Kidney (tissue), 14 donors: ENCODE data around the gene MICAL2. TPM values are rescaled to one million over a fixed set of nuclear protein-coding genes. Genes with fewer than 3 reads are reported as not detected.

ENCODE experiments used
- DNase-seq, 5 donors: peaks; one replicate each; pipeline ENCODE4 v3.0.0-alpha.2; 2013 to 2020
- FAIRE-seq: peaks from 2 replicates; lab custom pipeline; 2012; peaks lifted over from hg19 to GRCh38; lab: Jason Lieb, UNC
- H3K27ac ChIP-seq, 2 donors: one replicate each; pipeline ENCODE4 v1.7.0; 2013; ENCODE audit warnings: low read depth in 2 of 2, low read length in 2 of 2, inconsistent platforms in 1 of 2
- H3K27me3 ChIP-seq: one replicate; pipeline ENCODE4 v1.7.1; 2013; ENCODE audit warnings: low read length, inconsistent platforms; ENCODE audit not compliant: control insufficient read depth, insufficient read depth
- H3K36me3 ChIP-seq, 3 donors: one replicate each; pipeline versions ENCODE4 v1.7.0 to v1.7.1; 2013; ENCODE audit warnings: low read length in 3 of 3, control low read depth in 1 of 3, inconsistent platforms in 1 of 3; ENCODE audit not compliant: insufficient read depth in 3 of 3, control insufficient read depth in 2 of 3
- H3K4me1 ChIP-seq, 3 donors: one replicate each; pipeline versions ENCODE4 v1.7.0 to v1.7.1; 2013; ENCODE audit warnings: low read length in 3 of 3, inconsistent platforms in 1 of 3, low read depth in 1 of 3; ENCODE audit not compliant: control insufficient read depth in 2 of 3, insufficient read depth in 2 of 3
- H3K4me3 ChIP-seq, 3 donors: one replicate each; pipeline versions ENCODE4 v1.7.0 to v1.8.1; 2013; ENCODE audit warnings: low read length in 3 of 3, control low read depth in 1 of 3, inconsistent platforms in 1 of 3
- H3K9ac ChIP-seq, 3 donors: one replicate each; pipeline versions ENCODE4 v1.7.0 to v1.7.1; 2013; ENCODE audit warnings: low read length in 3 of 3, control low read depth in 1 of 3, inconsistent platforms in 1 of 3
- H3K9me3 ChIP-seq, 3 donors: one replicate each; pipeline versions ENCODE4 v1.7.0 to v1.7.1; 2013; ENCODE audit warnings: low read length in 3 of 3, control low read depth in 1 of 3, inconsistent platforms in 1 of 3; ENCODE audit not compliant: control insufficient read depth in 2 of 3, insufficient read depth in 1 of 3
- intact Hi-C: fragments of 100-400 bp; cut with DNase I; formaldehyde crosslinking; loops from one replicate; pipeline ENCODE4 v1.11.1; 2022
- polyA plus RNA-seq: library from polyadenylated mRNA; stranded (reverse); fragments of 350-450 nt; fragmentation: Illumina TruSeq; extraction: RNeasy Lipid Tissue Mini Kit (QIAGEN cat#74804); gene quantifications from one replicate; pipeline ENCODE4 v1.2.3, GENCODE V29; 2014; ENCODE audit warnings: low read depth, low replicate concordance; ENCODE audit not compliant: insufficient read depth
- total RNA-seq: library from RNA; stranded (reverse); fragmentation: NEBNext Ultra II Directional; extraction: Animal tissue kit (Norgen Biotek cat#: 25700); gene quantifications from one replicate; pipeline ENCODE4 v1.2.1, GENCODE V29; 2021
- TF ChIP-seq, protein P1 (sequence below): IDR thresholded peaks from 3 replicates; pipeline ENCODE4 v1.5.1; 2012; ENCODE audit warnings: mild to moderate bottlenecking, moderate library complexity, borderline replicate concordance; ENCODE audit not compliant: insufficient read depth; ENCODE audit errors: extremely low read depth
- donor health status: control.
- donor health status: control.
- donor health status: control.
- donor health status: control.
- donor health status: control.
- donor health status: DM: yes; HTN: yes; CAD: no.
- donor health status: Normal renal cell carcinoma (clear cell type).

MICAL2 gene
- total and polyA plus RNA-seq, 2 donors from 2014 or later = 7.8 to 64.5 TPM

DNA sequence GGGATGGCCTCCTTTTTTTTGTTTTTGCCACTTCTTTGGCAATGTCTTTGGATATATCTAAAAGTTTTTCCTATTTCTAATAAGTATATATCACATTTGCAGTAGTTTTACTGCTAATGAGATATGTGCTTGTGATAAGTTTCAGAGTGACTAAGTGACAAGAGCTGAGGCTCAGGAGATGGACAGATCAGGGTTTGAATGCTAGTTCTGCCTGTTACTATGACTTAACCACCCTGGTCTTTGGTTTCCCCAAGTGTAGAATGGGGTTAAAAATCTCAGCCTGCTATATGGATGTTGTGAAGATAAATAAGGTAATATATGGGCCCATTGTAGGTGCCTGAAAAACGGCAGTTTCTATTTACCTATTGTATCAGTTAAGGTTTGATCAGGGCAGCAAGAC, 9.1 kb upstream of the MICAL2 start:
- H3K9me3 ChIP-seq = no peaks in the 10 kb centered on the region
- H3K4me1 ChIP-seq = no peaks in the 10 kb centered on the region
- no peak for DNase-seq
- no peak overlapping the region for H3K27ac ChIP-seq
- H3K27me3 ChIP-seq = no peaks in the 10 kb centered on the region
- no peak for FAIRE-seq
- TF ChIP-seq, protein P1, sequence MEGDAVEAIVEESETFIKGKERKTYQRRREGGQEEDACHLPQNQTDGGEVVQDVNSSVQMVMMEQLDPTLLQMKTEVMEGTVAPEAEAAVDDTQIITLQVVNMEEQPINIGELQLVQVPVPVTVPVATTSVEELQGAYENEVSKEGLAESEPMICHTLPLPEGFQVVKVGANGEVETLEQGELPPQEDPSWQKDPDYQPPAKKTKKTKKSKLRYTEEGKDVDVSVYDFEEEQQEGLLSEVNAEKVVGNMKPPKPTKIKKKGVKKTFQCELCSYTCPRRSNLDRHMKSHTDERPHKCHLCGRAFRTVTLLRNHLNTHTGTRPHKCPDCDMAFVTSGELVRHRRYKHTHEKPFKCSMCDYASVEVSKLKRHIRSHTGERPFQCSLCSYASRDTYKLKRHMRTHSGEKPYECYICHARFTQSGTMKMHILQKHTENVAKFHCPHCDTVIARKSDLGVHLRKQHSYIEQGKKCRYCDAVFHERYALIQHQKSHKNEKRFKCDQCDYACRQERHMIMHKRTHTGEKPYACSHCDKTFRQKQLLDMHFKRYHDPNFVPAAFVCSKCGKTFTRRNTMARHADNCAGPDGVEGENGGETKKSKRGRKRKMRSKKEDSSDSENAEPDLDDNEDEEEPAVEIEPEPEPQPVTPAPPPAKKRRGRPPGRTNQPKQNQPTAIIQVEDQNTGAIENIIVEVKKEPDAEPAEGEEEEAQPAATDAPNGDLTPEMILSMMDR = no peak
- no peak overlapping the region for H3K4me3 ChIP-seq
- no peak overlapping the region for H3K9ac ChIP-seq
- intact Hi-C loops = no loop called here
- H3K36me3 ChIP-seq = no peaks in the 10 kb centered on the region

DNA sequence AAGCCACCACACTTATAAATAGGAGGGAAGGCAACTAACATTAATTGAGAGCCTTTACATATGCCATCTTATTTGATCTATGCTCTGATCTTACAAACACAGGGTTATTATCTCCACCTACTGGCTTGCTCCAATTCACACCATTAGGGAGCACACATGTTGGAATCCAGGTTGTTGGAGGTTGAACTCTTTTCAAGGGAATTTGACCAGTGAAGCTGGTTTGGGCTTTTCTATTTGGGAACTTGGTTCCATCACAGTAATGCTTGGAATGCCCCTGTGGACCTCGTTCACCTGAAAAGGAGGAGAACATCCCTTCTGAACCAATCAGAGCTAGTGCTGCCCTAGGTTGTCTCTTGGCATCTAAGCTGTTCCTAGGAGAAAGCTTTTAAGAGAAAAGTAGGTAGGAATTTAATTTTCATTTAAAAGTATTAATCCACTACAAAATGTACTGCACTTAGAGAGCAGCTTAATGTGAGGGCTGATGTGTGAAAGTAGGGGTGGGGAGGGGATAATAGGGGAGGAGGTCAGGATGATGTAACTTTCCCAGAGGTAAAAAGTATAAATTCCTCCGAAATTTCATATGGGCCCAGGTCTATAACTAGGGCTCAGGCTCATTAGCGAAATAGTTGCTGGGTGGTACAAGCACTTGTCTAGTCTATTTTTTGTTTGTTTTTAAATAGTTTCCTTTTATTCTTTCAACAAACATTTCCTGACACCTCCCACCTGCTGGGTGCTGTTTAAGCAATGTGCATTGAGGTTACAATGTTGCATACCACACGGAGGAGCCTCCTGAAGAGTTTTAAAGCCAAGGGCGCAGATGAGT, 7.6 kb upstream of the MICAL2 start:
- intact Hi-C loops = no loop called here
- Histone ChIP-seq H3K27me3 (no peaks in the 10 kb centered on the region), H3K4me3 (no peak overlapping the region), H3K36me3 (no peaks in the 10 kb centered on the region), H3K27ac (no peak overlapping the region), H3K9me3 (no peaks in the 10 kb centered on the region), H3K9ac (no peak overlapping the region), H3K4me1 (no peaks in the 10 kb centered on the region)
- TF ChIP-seq, protein P1 = no peak
- FAIRE-seq = no peak
- no peak for DNase-seq

- TF ChIP-seq, protein P1 = no peak
- H3K9me3 ChIP-seq = no peaks in the 10 kb centered on the region
- intact Hi-C loops = no loop called here
- no peak for DNase-seq
- H3K36me3 ChIP-seq = no peaks in the 10 kb centered on the region
- no peak overlapping the region for H3K4me3 ChIP-seq
- H3K27ac ChIP-seq = no peak overlapping the region
- H3K4me1 ChIP-seq = no peaks in the 10 kb centered on the region
- no peaks in the 10 kb centered on the region for H3K27me3 ChIP-seq
- no peak for FAIRE-seq
- no peak overlapping the region for H3K9ac ChIP-seq
Observed at GRCh38 chr11:12103411-12104225, 6.8 kb upstream of the MICAL2 start.
